Prostate gland (tissue), 2 donors: Measurements from ENCODE around the gene FOXO1. TPM values are rescaled to one million over a fixed set of nuclear protein-coding genes. Genes with fewer than 3 reads are reported as not detected.

ENCODE experiments used
- DNase-seq: peaks from one replicate; pipeline ENCODE4 v3.0.0-alpha.2; 2019; ENCODE audit warnings: low spot score
- H3K27ac ChIP-seq, 2 donors: fragments of 200-600 bp; sonication (generic); 2 replicates each; pipeline ENCODE4 v1.5.1; 2017 to 2019
- H3K27me3 ChIP-seq: fragments of 200-600 bp; sonication (generic); replicated peaks from 2 replicates; pipeline ENCODE4 v1.5.1; 2019; ENCODE audit not compliant: insufficient read depth
- H3K36me3 ChIP-seq, 2 donors: fragments of 200-600 bp; sonication (generic); 1 replicate in 1 of 2; 2 replicates in 1 of 2; pipeline versions ENCODE4 v1.5.1 to v1.8.1; 2017 to 2019
- H3K4me1 ChIP-seq: fragments of 200-600 bp; sonication (generic); replicated peaks from 2 replicates; pipeline ENCODE4 v1.5.1; 2019
- H3K4me3 ChIP-seq, 2 donors: fragments of 200-600 bp; sonication (generic); 2 replicates each; pipeline ENCODE4 v1.5.1; 2017 to 2019
- H3K9me3 ChIP-seq: fragments of 200-600 bp; sonication (generic); 2 replicates; pipeline ENCODE4 v1.5.1; 2017
- POLR2A ChIP-seq: fragments of 450-650 bp; IDR thresholded peaks from one replicate; pipeline ENCODE4 v1.6.1; 2016; ENCODE audit warnings: antibody characterized with exemption, mild to moderate bottlenecking
- POLR2AphosphoS5 ChIP-seq: sonication (generic); formaldehyde crosslinking; IDR thresholded peaks from one replicate; pipeline ENCODE4 v1.6.1; 2017; ENCODE audit warnings: antibody characterized with exemption
- WGBS: methylation state at CpG from one replicate; pipeline ENCODE4 v1.1.5; 2018; 5-methylcytosine and 5-hydroxymethylcytosine counted together
- intact Hi-C: fragments of 100-400 bp; cut with DNase I; formaldehyde crosslinking; loops from one replicate; pipeline ENCODE4 v1.14.2; 2022
- total RNA-seq, 2 donors: library from RNA; depleted of rRNA; stranded (reverse); fragments of >200 nt; gene quantifications; one replicate each; pipeline ENCODE4 v1.1.0, GENCODE V29; 2016
- TF ChIP-seq, protein P1 (sequence below), 4 experiments: fragments of 200-600 bp in 2 of 4; fragments of 450-650 bp in 2 of 4; sonication (generic) in 2 of 4; IDR thresholded peaks; 1 replicate in 3 of 4; 2 replicates in 1 of 4; pipeline ENCODE4 v1.5.1; 2016 to 2019; ENCODE audit warnings: antibody characterized with exemption in 4 of 4, mild to moderate bottlenecking in 2 of 4, moderate library complexity in 2 of 4

The FOXO1 gene
- total RNA-seq, 2 donors from 2014 or later, result 23.5 to 46.1 TPM

DNA sequence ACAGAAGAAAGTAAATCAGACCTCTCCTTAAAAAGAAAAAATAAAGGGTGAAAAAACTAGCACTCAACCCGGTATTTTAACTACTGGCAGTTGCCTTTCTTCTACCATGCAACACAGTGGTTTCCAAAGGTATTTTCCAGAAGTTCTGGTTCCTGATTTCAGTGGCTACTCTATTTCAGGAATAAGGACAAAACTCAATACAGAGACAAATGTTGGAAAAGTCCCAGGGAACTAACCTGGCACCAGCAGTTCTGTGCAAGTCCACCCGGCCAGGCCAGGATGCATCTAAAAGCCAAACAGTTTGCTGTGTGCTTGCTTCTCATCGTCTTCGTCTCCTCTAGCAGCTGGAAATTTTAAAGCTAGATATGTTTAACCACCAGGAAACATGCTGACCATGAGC is 52.5 kb downstream of the FOXO1 start:
- H3K27me3 ChIP-seq, result no peaks in the 10 kb centered on the region
- 50% methylated on average over 4 of the region's 4 CpGs for WGBS
- no peaks in the 10 kb centered on the region for H3K36me3 ChIP-seq
- intact Hi-C loops, result no loop called here
- peak overlapping the region; percentile 16 to 17 for H3K27ac ChIP-seq
- peaks cover 11% of the 10 kb centered on the region for H3K4me1 ChIP-seq
- no peak for DNase-seq
- no peaks in the 10 kb centered on the region for H3K9me3 ChIP-seq
- TF ChIP-seq POLR2A (no peak), POLR2AphosphoS5 (no peak)
- TF ChIP-seq, protein P1, sequence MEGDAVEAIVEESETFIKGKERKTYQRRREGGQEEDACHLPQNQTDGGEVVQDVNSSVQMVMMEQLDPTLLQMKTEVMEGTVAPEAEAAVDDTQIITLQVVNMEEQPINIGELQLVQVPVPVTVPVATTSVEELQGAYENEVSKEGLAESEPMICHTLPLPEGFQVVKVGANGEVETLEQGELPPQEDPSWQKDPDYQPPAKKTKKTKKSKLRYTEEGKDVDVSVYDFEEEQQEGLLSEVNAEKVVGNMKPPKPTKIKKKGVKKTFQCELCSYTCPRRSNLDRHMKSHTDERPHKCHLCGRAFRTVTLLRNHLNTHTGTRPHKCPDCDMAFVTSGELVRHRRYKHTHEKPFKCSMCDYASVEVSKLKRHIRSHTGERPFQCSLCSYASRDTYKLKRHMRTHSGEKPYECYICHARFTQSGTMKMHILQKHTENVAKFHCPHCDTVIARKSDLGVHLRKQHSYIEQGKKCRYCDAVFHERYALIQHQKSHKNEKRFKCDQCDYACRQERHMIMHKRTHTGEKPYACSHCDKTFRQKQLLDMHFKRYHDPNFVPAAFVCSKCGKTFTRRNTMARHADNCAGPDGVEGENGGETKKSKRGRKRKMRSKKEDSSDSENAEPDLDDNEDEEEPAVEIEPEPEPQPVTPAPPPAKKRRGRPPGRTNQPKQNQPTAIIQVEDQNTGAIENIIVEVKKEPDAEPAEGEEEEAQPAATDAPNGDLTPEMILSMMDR (IDR thresholded peaks at IDR 0.05), result no peak
- H3K4me3 ChIP-seq, result no peak overlapping the region

DNA sequence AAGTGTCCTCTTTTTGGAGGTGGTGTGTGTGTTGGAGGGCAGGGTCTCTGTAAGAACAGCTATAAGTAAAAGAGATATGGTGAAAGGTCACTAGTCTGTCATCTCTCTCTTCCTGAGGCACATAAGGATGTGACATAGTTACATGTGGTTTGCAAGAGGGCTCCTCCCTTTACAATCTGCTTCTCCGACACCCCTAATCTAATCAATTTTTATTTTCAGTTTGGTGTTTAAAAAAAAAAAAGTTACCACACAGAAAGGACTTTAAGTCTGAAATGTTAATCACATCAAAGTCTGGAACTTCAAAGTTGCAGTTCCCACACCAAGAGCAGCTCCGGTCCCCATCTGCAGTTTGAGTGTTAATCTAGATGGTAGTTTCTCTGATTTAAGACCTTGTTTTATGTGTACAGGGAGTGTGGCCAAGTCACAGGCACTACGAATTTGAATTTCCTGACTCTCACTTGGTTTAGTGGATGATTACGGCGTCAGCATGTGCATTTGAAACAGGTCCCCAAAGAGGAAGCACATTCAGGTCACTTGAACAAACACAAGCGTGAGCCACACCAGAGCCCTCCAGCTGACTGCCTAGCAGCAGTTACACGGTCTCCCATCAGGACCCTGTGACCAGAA is 53.1 kb downstream of the FOXO1 start:
- Histone ChIP-seq H3K27me3 (no peaks in the 10 kb centered on the region), H3K27ac (peak overlapping the region; percentile 16 to 17), H3K4me3 (no peak overlapping the region), H3K36me3 (no peaks in the 10 kb centered on the region), H3K4me1 (peaks cover 11% of the 10 kb centered on the region), H3K9me3 (no peaks in the 10 kb centered on the region)
- peak; percentile 55 for TF ChIP-seq POLR2AphosphoS5
- TF ChIP-seq POLR2A, result no peak
- intact Hi-C loops, result no loop called here
- WGBS, result 14% methylated on average over 7 of the region's 7 CpGs
- DNase-seq, result peak; percentile 30

GRCh38 chr13:40612041-40612440 is 54.4 kb downstream of the FOXO1 start:
- DNase-seq, result no peak
- Histone ChIP-seq H3K4me1 (peaks cover 11% of the 10 kb centered on the region), H3K4me3 (no peak overlapping the region), H3K9me3 (no peaks in the 10 kb centered on the region), H3K27me3 (no peaks in the 10 kb centered on the region), H3K36me3 (no peaks in the 10 kb centered on the region), H3K27ac (no peak overlapping the region)
- WGBS, result 79% methylated on average over 2 of the region's 2 CpGs
- TF ChIP-seq, protein P1 (IDR thresholded peaks at IDR 0.05), result no peak
- TF ChIP-seq POLR2A (no peak), POLR2AphosphoS5 (no peak)
- intact Hi-C loops, result no loop called here

DNA sequence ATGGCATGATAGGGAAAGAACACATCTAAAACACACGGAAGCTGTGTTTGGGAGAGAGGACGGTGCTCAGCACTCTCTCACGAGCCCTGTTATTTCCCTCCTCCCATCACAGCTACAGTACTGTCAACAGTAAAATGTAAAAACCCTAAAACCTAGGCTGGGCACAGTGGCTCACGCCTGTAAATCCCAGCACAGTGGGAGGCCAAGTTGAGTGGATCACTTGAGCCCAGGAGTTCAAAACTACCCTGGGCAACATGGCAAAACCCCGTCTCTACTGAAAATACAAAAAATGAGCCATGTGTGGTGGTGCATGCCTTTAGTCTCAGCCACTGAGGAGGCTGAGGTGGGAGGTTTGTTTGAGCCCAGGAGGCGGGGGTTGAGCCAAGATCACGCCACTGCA is 54.8 kb downstream of the FOXO1 start:
- H3K27ac ChIP-seq, result no peak overlapping the region
- TF ChIP-seq, protein P1 (IDR thresholded peaks at IDR 0.05), result no peak
- TF ChIP-seq POLR2A, result no peak
- no peak for TF ChIP-seq POLR2AphosphoS5
- no peaks in the 10 kb centered on the region for H3K36me3 ChIP-seq
- H3K9me3 ChIP-seq, result no peaks in the 10 kb centered on the region
- no peak for DNase-seq
- H3K4me1 ChIP-seq, result peaks cover 11% of the 10 kb centered on the region
- no peaks in the 10 kb centered on the region for H3K27me3 ChIP-seq
- intact Hi-C loops, result no loop called here
- WGBS, result 91% methylated on average over 7 of the region's 7 CpGs
- H3K4me3 ChIP-seq, result no peak overlapping the region

DNA sequence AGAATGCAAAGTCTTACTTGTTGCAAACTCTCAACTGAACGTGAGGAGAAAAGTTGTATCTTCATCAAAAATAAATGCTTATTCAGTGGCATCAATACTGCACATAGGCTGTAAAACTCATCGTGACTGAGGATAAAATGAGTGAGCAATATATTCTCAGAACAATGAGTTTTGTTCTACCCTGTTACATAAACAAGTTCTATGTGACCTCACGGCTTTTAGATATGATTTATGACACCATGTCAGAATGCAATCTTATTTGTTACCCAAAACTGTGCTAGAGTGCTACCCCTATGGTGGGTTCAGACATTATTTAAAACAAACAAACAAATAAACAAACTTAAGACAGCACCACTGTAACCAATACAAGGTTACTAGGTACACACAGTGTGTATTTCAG is 55.4 kb downstream of the FOXO1 start:
- H3K9me3 ChIP-seq, result no peaks in the 10 kb centered on the region
- peak overlapping the region in 1 of 2 donors; percentile 26 for H3K27ac ChIP-seq
- 51% methylated on average over 3 of the region's 3 CpGs for WGBS
- H3K4me1 ChIP-seq, result peaks cover 11% of the 10 kb centered on the region
- intact Hi-C loops, result no loop called here
- TF ChIP-seq POLR2AphosphoS5 (no peak), POLR2A (no peak)
- TF ChIP-seq, protein P1 (IDR thresholded peaks at IDR 0.05), result no peak
- DNase-seq, result no peak
- no peaks in the 10 kb centered on the region for H3K27me3 ChIP-seq
- H3K4me3 ChIP-seq, result no peak overlapping the region
- no peaks in the 10 kb centered on the region for H3K36me3 ChIP-seq
